Vagina (tissue), 2 donors: ENCODE results near the gene S100P. TPM values are rescaled to one million over a fixed set of nuclear protein-coding genes. Genes with fewer than 3 reads are reported as not detected.

ENCODE experiments used
- DNase-seq, 2 donors: peaks; one replicate each; pipeline ENCODE4 v3.0.0-alpha.2; 2017; ENCODE audit errors: extremely low spot score in 2 of 2
- H3K27ac ChIP-seq: fragments of 200-600 bp; sonication (generic); one replicate; pipeline ENCODE4 v1.5.1; 2019
- H3K27me3 ChIP-seq: fragments of 200-600 bp; sonication (generic); one replicate; pipeline ENCODE4 v1.5.1; 2019
- H3K36me3 ChIP-seq, 2 donors: fragments of 200-600 bp; sonication (generic); one replicate each; pipeline ENCODE4 v1.5.1; 2017 to 2019
- H3K4me1 ChIP-seq: fragments of 200-600 bp; sonication (generic); one replicate; pipeline ENCODE4 v1.5.1; 2019
- H3K4me3 ChIP-seq, 2 donors: fragments of 200-600 bp; sonication (generic); 1 replicate in 1 of 2; 2 replicates in 1 of 2; pipeline ENCODE4 v1.5.1; 2016 to 2019
- H3K9me3 ChIP-seq: fragments of 200-600 bp; sonication (generic); one replicate; pipeline ENCODE4 v1.5.1; 2019
- POLR2A ChIP-seq, 2 donors: fragments of 450-650 bp; IDR thresholded peaks; one replicate each; pipeline ENCODE4 v1.6.1; 2017; ENCODE audit warnings: antibody characterized with exemption in 2 of 2, mild to moderate bottlenecking in 2 of 2, moderate library complexity in 2 of 2
- POLR2AphosphoS5 ChIP-seq, 2 donors: sonication (generic); formaldehyde crosslinking; IDR thresholded peaks; one replicate each; pipeline ENCODE4 v1.9.0; 2017; ENCODE audit warnings: antibody characterized with exemption in 2 of 2, mild to moderate bottlenecking in 2 of 2, low read depth in 1 of 2; ENCODE audit not compliant: insufficient read depth in 1 of 2
- intact Hi-C: fragments of 100-400 bp; cut with DNase I; formaldehyde crosslinking; loops from one replicate; pipeline ENCODE4 v1.15.1; 2023
- total RNA-seq: library from RNA; depleted of rRNA; stranded (reverse); fragments of >200 nt; gene quantifications from one replicate; pipeline ENCODE4 v1.2.3, GENCODE V29; 2016
- TF ChIP-seq, protein P1 (sequence below), 3 experiments: fragments of 450-650 bp in 2 of 3; fragments of 200-600 bp in 1 of 3; sonication (generic) in 1 of 3; IDR thresholded peaks; one replicate each; pipeline ENCODE4 v1.5.1; 2017 to 2019; ENCODE audit warnings: antibody characterized with exemption in 3 of 3, mild to moderate bottlenecking in 2 of 3, moderate library complexity in 2 of 3

S100P gene
- total RNA-seq, 1 donor from 2014 or later = 18.2 TPM

- no peaks in the 10 kb centered on the region for H3K9me3 ChIP-seq
- no peak overlapping the region for H3K27ac ChIP-seq
- no peak for TF ChIP-seq POLR2A (IDR thresholded peaks at IDR 0.05)
- H3K27me3 ChIP-seq = no peaks in the 10 kb centered on the region
- H3K4me3 ChIP-seq = no peak overlapping the region
- no peaks in the 10 kb centered on the region for H3K4me1 ChIP-seq
- no peak for DNase-seq
- intact Hi-C loops = no loop called here
- H3K36me3 ChIP-seq = no peaks in the 10 kb centered on the region
Observed at GRCh38 chr4:6739920-6740319, 46.2 kb downstream of the S100P start.

GRCh38 chr4:6740347-6740746 lies 46.7 kb downstream of the S100P start:
- no peak for DNase-seq
- H3K36me3 ChIP-seq = no peaks in the 10 kb centered on the region
- H3K9me3 ChIP-seq = no peaks in the 10 kb centered on the region
- H3K4me3 ChIP-seq = no peak overlapping the region
- intact Hi-C loops = no loop called here
- TF ChIP-seq, protein P1, sequence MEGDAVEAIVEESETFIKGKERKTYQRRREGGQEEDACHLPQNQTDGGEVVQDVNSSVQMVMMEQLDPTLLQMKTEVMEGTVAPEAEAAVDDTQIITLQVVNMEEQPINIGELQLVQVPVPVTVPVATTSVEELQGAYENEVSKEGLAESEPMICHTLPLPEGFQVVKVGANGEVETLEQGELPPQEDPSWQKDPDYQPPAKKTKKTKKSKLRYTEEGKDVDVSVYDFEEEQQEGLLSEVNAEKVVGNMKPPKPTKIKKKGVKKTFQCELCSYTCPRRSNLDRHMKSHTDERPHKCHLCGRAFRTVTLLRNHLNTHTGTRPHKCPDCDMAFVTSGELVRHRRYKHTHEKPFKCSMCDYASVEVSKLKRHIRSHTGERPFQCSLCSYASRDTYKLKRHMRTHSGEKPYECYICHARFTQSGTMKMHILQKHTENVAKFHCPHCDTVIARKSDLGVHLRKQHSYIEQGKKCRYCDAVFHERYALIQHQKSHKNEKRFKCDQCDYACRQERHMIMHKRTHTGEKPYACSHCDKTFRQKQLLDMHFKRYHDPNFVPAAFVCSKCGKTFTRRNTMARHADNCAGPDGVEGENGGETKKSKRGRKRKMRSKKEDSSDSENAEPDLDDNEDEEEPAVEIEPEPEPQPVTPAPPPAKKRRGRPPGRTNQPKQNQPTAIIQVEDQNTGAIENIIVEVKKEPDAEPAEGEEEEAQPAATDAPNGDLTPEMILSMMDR (IDR thresholded peaks at IDR 0.05) = no peak
- no peak for TF ChIP-seq POLR2A (IDR thresholded peaks at IDR 0.05)
- no peak for TF ChIP-seq POLR2AphosphoS5 (IDR thresholded peaks at IDR 0.05; ENCODE audit: insufficient read depth in 1 of 2, low read depth in 1 of 2)
- H3K4me1 ChIP-seq = no peaks in the 10 kb centered on the region
- H3K27me3 ChIP-seq = no peaks in the 10 kb centered on the region
- H3K27ac ChIP-seq = no peak overlapping the region

- Histone ChIP-seq H3K27me3 (no peaks in the 10 kb centered on the region), H3K4me3 (no peak overlapping the region), H3K4me1 (peaks cover 10% of the 10 kb centered on the region), H3K36me3 (no peaks in the 10 kb centered on the region), H3K9me3 (no peaks in the 10 kb centered on the region), H3K27ac (no peak overlapping the region)
- intact Hi-C loops = no loop called here
- TF ChIP-seq POLR2AphosphoS5 (IDR thresholded peaks at IDR 0.05; ENCODE audit: insufficient read depth in 1 of 2, low read depth in 1 of 2) (no peak), POLR2A (IDR thresholded peaks at IDR 0.05) (no peak)
- TF ChIP-seq, protein P1 (IDR thresholded peaks at IDR 0.05) = no peak
- DNase-seq = no peak
Observed at GRCh38 chr4:6742507-6742906, 48.8 kb downstream of the S100P start.

GRCh38 chr4:6742989-6743388 lies 49.3 kb downstream of the S100P start:
- Histone ChIP-seq H3K4me1 (peaks cover 15% of the 10 kb centered on the region), H3K9me3 (no peaks in the 10 kb centered on the region), H3K4me3 (no peak overlapping the region), H3K27me3 (no peaks in the 10 kb centered on the region), H3K27ac (no peak overlapping the region), H3K36me3 (no peaks in the 10 kb centered on the region)
- TF ChIP-seq, protein P1 (IDR thresholded peaks at IDR 0.05) = no peak
- TF ChIP-seq POLR2AphosphoS5 (IDR thresholded peaks at IDR 0.05; ENCODE audit: insufficient read depth in 1 of 2, low read depth in 1 of 2) = no peak
- no peak for TF ChIP-seq POLR2A (IDR thresholded peaks at IDR 0.05)
- intact Hi-C loops = no loop called here
- no peak for DNase-seq

Other genes with a start within 250 kb of the S100P start
- gene PPP2R2C, start 221.3 kb upstream of the S100P start, total RNA-seq = 17.2 TPM
- 26.3 TPM for gene MAN2B2, start 118.7 kb upstream of the S100P start, total RNA-seq
- 166 TPM for gene MRFAP1, start 53.2 kb upstream of the S100P start, total RNA-seq
- 73.9 TPM for gene MRFAP1L1, start 16.0 kb downstream of the S100P start, total RNA-seq
- gene BLOC1S4, start 22.3 kb downstream of the S100P start, total RNA-seq = 34.9 TPM
- gene KIAA0232, start 88.8 kb downstream of the S100P start, total RNA-seq = 29.0 TPM
- gene TBC1D14, start 215.9 kb downstream of the S100P start, total RNA-seq = 35.4 TPM